Type B pancreatic cell (in vitro differentiated cells): ENCODE measurements around the gene COL23A1. TPM values are rescaled to one million over a fixed set of nuclear protein-coding genes. Genes with fewer than 3 reads are reported as not detected.

Source experiments
- DNase-seq: peaks from one replicate; pipeline ENCODE4 v3.0.0; 2021; ENCODE audit warnings: mixed read lengths; ENCODE audit not compliant: unreplicated experiment; ENCODE audit errors: extremely low spot score
- H3K27ac Mint-ChIP-seq: 2 replicates; pipeline ENCODE4 v1.8.0; 2021; ENCODE audit warnings: mild to moderate bottlenecking, mixed read lengths
- H3K27me3 Mint-ChIP-seq: 2 replicates; pipeline ENCODE4 v1.8.0; 2021; ENCODE audit warnings: mixed read lengths
- H3K36me3 Mint-ChIP-seq: 2 replicates; pipeline ENCODE4 v1.8.0; 2021; ENCODE audit warnings: mixed read lengths
- H3K4me1 Mint-ChIP-seq: one replicate; pipeline ENCODE4 v1.8.0; 2021; ENCODE audit warnings: mixed read lengths; ENCODE audit not compliant: unreplicated experiment
- H3K4me3 Mint-ChIP-seq: 2 replicates; pipeline ENCODE4 v1.8.0; 2021; ENCODE audit warnings: mild to moderate bottlenecking, mixed read lengths
- H3K9me3 Mint-ChIP-seq: 2 replicates; pipeline ENCODE4 v1.8.0; 2021; ENCODE audit warnings: mixed read lengths
- total RNA-seq: library from RNA; stranded (reverse); gene quantifications from 2 replicates; pipeline ENCODE4 v1.2.1, GENCODE V29; 2021; ENCODE audit warnings: low replicate concordance
- TF ChIP-seq, protein P1 (sequence below): fragments of 200-600 bp; sonication (generic); conservative IDR thresholded peaks from 2 replicates; pipeline ENCODE4 v1.5.0; 2021; ENCODE audit warnings: antibody characterized with exemption, mild to moderate bottlenecking

The COL23A1 gene
- total RNA-seq, 1 donor from 2014 or later, result 15.5 TPM

DNA sequence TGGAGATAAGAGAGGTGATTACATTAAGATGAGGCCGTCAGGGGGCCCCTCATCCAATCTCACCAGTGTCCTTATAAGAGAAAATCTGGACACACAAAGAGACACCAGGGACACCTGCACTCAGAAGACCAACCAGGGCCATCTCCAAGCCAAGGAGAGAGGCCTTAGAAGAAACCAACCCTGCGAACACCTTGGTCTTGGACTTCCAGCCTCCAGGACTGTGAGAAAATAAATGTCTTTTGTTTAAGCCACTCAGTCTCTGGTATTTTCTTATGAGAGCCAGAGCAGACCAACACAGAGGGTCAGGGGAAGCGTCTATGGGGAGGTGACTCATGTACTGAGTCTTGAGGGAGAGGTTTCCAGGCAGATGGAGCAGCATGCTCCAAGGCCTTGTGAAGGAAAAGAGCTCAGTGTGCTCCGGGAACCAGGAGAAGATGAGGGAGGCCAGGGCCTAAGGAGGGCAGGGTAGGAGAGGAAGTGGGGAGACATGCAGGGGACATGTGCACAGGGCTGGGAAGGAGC, 363.0 kb downstream of the COL23A1 start:
- TF ChIP-seq, protein P1, sequence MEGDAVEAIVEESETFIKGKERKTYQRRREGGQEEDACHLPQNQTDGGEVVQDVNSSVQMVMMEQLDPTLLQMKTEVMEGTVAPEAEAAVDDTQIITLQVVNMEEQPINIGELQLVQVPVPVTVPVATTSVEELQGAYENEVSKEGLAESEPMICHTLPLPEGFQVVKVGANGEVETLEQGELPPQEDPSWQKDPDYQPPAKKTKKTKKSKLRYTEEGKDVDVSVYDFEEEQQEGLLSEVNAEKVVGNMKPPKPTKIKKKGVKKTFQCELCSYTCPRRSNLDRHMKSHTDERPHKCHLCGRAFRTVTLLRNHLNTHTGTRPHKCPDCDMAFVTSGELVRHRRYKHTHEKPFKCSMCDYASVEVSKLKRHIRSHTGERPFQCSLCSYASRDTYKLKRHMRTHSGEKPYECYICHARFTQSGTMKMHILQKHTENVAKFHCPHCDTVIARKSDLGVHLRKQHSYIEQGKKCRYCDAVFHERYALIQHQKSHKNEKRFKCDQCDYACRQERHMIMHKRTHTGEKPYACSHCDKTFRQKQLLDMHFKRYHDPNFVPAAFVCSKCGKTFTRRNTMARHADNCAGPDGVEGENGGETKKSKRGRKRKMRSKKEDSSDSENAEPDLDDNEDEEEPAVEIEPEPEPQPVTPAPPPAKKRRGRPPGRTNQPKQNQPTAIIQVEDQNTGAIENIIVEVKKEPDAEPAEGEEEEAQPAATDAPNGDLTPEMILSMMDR, result no peak

DNA sequence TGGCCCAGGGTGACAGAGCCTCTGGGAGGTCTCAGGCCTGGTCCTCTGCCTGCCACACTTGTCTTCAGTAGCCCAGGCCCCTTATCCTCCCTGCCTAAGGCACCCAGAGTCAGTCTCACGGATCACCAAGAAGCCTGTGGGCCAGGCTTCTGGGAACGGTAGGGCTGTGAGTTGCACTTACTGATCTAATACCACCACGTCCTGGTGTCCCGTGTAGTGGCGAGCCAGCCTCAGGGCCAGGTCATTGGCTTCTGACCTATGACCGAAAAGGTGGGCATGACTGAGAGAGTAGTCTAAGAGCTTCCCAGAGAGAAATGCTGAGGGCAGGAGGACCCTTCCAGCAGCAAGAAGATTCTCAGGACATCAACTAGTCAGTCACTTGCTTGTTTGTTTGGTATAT, 365.0 kb downstream of the COL23A1 start:
- Mint-ChIP-seq H3K36me3 (peaks cover 59% of the 10 kb centered on the region), H3K27ac (no peak overlapping the region), H3K27me3 (no peaks in the 10 kb centered on the region), H3K4me1 (peaks cover 19% of the 10 kb centered on the region), H3K9me3 (peaks cover 8% of the 10 kb centered on the region), H3K4me3 (no peak overlapping the region)
- no peak for DNase-seq
- TF ChIP-seq, protein P1, result no peak

More for the DNA sequence above, 363.0 kb downstream of the COL23A1 start:
- Mint-ChIP-seq H3K27ac (peak overlapping the region; percentile 44), H3K27me3 (no peaks in the 10 kb centered on the region), H3K4me1 (peaks cover 21% of the 10 kb centered on the region), H3K4me3 (peak overlapping the region; percentile 62), H3K36me3 (peaks cover 59% of the 10 kb centered on the region), H3K9me3 (peaks cover 8% of the 10 kb centered on the region)
- DNase-seq, result no peak

DNA sequence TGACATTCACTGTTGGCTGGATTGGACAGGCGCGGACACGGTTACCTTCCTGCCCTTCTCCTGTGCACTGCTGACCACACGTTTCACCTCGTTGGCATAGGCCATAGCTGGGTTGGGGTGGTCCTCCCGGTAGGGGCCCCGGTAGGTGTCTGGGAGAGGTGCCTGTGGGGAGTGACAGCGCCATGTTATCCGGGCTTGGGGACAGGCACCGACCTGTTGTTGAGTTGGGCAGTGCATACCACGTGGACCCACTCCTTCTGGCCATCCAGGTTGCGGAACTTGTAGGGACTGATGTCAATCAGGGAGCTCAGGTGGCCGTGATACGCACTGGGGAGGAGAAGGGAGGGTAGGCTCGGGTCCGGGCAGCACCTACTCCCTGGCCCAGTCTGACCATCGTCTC, 365.8 kb downstream of the COL23A1 start:
- TF ChIP-seq, protein P1, result no peak
- H3K27me3 Mint-ChIP-seq, result no peaks in the 10 kb centered on the region
- H3K9me3 Mint-ChIP-seq, result peaks cover 8% of the 10 kb centered on the region
- H3K4me1 Mint-ChIP-seq, result peaks cover 17% of the 10 kb centered on the region
- no peak overlapping the region for H3K27ac Mint-ChIP-seq
- H3K4me3 Mint-ChIP-seq, result no peak overlapping the region
- no peak for DNase-seq
- peaks cover 61% of the 10 kb centered on the region for H3K36me3 Mint-ChIP-seq

DNA sequence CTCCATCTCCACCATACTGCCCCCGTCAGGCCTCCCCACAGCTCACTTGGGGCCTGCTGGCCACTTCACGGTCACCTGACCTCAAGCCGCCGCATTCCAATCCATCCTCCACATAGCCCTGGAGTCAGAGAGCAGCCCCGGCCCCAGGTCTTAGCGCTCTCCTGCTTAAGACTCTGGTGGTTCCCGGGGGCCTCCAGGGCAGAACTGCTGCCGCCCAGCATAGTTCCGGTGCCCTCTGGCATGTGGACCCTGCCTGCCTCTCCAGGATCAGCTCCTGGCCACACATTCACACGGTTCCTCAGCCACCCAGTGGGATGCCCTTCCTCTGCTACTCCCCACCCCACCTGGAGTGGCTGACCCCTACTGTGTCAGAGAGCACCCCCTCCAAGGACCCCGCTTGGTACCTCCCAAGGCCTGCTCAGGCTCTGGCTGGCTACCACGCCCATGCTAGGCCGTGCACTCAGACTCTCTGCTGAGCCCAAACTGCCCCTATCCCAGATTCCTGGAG, 366.3 kb downstream of the COL23A1 start:
- Mint-ChIP-seq H3K27ac (peak overlapping the region; percentile 19), H3K4me3 (no peak overlapping the region), H3K36me3 (peaks cover 62% of the 10 kb centered on the region), H3K9me3 (peaks cover 8% of the 10 kb centered on the region), H3K27me3 (no peaks in the 10 kb centered on the region), H3K4me1 (peaks cover 14% of the 10 kb centered on the region)
- TF ChIP-seq, protein P1, result no peak
- DNase-seq, result no peak

DNA sequence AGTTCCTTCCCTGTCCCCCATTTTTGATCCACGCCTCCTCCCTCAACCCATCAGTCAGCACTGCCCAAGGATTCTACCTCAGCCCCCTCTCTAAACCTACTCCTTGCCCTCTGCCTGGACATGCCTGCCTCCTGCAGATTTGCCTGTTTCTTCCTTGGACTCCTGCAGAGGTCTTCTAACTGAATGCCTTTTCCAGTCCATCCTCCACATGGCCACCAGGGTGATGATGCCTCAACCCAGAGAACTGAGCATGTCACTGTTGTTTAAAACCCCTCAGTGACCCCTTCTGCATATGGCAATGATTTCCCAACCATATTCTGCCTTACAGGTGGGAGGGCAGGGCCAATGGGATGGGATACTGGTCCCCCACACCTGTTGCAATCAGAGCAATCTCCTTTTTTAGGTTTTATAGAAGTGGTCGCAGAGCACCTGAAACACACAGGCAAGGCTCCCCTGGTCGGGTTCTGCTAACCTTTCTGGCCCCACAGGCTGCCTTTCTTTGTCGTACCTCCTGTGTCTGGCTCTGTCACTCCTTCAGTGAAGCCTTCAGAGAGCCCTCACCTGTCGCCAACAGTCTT, 366.9 kb downstream of the COL23A1 start:
- peak overlapping the region; percentile 61 for H3K27ac Mint-ChIP-seq
- peaks cover 14% of the 10 kb centered on the region for H3K4me1 Mint-ChIP-seq
- no peaks in the 10 kb centered on the region for H3K27me3 Mint-ChIP-seq
- TF ChIP-seq, protein P1, result peak; percentile 44
- peaks cover 58% of the 10 kb centered on the region for H3K36me3 Mint-ChIP-seq
- peaks cover 8% of the 10 kb centered on the region for H3K9me3 Mint-ChIP-seq
- DNase-seq, result no peak
- H3K4me3 Mint-ChIP-seq, result no peak overlapping the region
